Measurements from ENCODE around the gene MACROH2A2.
"Not testable (repeated sequence)": the region's sequence is repeated elsewhere in the genome, so short reads cannot be mapped to it uniquely, and the experiment has no call there.

MACROH2A2 gene

GRCh38 chr10:70122742-70123141, 70.1 kb downstream of the MACROH2A2 start:
- no peak for TF ChIP-seq CTCF (IDR thresholded peaks at IDR 0.05; ENCODE audit: low read depth, low read length, missing control alignments)
- H3K4me3 ChIP-seq (ENCODE audit: low read depth, low read length), result no peak overlapping the region
- DNase-seq (ENCODE audit: low read depth), result no peak
- in situ Hi-C loops (cut with HindIII; ENCODE audit: low sequenced_read_pairs), result no loop called here

- in situ Hi-C loops (cut with HindIII; ENCODE audit: low sequenced_read_pairs); H3K4me3 ChIP-seq (ENCODE audit: low read depth, low read length); DNase-seq (ENCODE audit: low read depth): not testable (repeated sequence)
Measured at GRCh38 chr10:70123166-70123565, 70.5 kb downstream of the MACROH2A2 start.

GRCh38 chr10:70123817-70124216, 71.2 kb downstream of the MACROH2A2 start:
- DNase-seq (ENCODE audit: low read depth), result no peak

GRCh38 chr10:70124415-70124814, 71.8 kb downstream of the MACROH2A2 start:
- in situ Hi-C loops (cut with HindIII; ENCODE audit: low sequenced_read_pairs), result no loop called here
- TF ChIP-seq CTCF (IDR thresholded peaks at IDR 0.05; ENCODE audit: low read depth, low read length, missing control alignments), result no peak
- no peak overlapping the region for H3K4me3 ChIP-seq (ENCODE audit: low read depth, low read length)
- DNase-seq (ENCODE audit: low read depth), result no peak

More at GRCh38 chr10:70123817-70124216, 71.2 kb downstream of the MACROH2A2 start:
- TF ChIP-seq CTCF (IDR thresholded peaks at IDR 0.05; ENCODE audit: low read depth, low read length, missing control alignments), result no peak
- in situ Hi-C loops (cut with HindIII; ENCODE audit: low sequenced_read_pairs), result no loop called here
- no peak overlapping the region for H3K4me3 ChIP-seq (ENCODE audit: low read depth, low read length)

GRCh38 chr10:70124918-70125317, 72.3 kb downstream of the MACROH2A2 start:
- TF ChIP-seq CTCF (IDR thresholded peaks at IDR 0.05; ENCODE audit: low read depth, low read length, missing control alignments), result no peak
- no peak overlapping the region for H3K4me3 ChIP-seq (ENCODE audit: low read depth, low read length)
- DNase-seq (ENCODE audit: low read depth), result no peak
- in situ Hi-C loops (cut with HindIII; ENCODE audit: low sequenced_read_pairs), result no loop called here

- no peak for TF ChIP-seq CTCF (IDR thresholded peaks at IDR 0.05; ENCODE audit: low read depth, low read length, missing control alignments)
- in situ Hi-C loops (cut with HindIII; ENCODE audit: low sequenced_read_pairs), result no loop called here
- no peak overlapping the region for H3K4me3 ChIP-seq (ENCODE audit: low read depth, low read length)
- no peak for DNase-seq (ENCODE audit: low read depth)
Measured at GRCh38 chr10:70125918-70126552, 73.4 kb downstream of the MACROH2A2 start.

GRCh38 chr10:70126700-70127395, 74.2 kb downstream of the MACROH2A2 start:
- TF ChIP-seq CTCF (IDR thresholded peaks at IDR 0.05; ENCODE audit: low read depth, low read length, missing control alignments), result no peak
- no peak for DNase-seq (ENCODE audit: low read depth)

More at GRCh38 chr10:70126700-70127395, 74.2 kb downstream of the MACROH2A2 start:
- in situ Hi-C loops (cut with HindIII; ENCODE audit: low sequenced_read_pairs), result no loop called here
- H3K4me3 ChIP-seq (ENCODE audit: low read depth, low read length), result no peak overlapping the region

All from astrocyte of the cerebellum (primary cell).